HEK293T (cell line): ENCODE data around the gene BTBD17.

ENCODE experiments used
- CTCF ChIA-PET: fragments of 350-600 bp; formaldehyde crosslinking; extraction: SDS; loops from one replicate; lab custom pipeline; 2021; ENCODE audit warnings: antibody characterized with exemption, inconsistent platforms; lab: Yijun Ruan, JAX
- POLR2A ChIA-PET: fragments of 350-600 bp; formaldehyde crosslinking; extraction: SDS; loops from one replicate; lab custom pipeline; 2020; ENCODE audit warnings: antibody characterized with exemption, inconsistent platforms; lab: Yijun Ruan, JAX
- DNase-seq: peaks from one replicate; pipeline ENCODE4 v3.0.0; 2012; ENCODE audit warnings: mixed read lengths; ENCODE audit errors: extremely low spot score
- ARNT ChIP-seq: fragments of 450-650 bp; IDR thresholded peaks from 2 replicates; pipeline ENCODE4 v1.6.1; 2017; ENCODE audit warnings: mild to moderate bottlenecking
- BHLHE40 ChIP-seq: fragments of 450-650 bp; IDR thresholded peaks from 2 replicates; pipeline ENCODE4 v1.6.1; 2016; ENCODE audit warnings: mild to moderate bottlenecking, moderate library complexity, borderline replicate concordance
- CTBP1 ChIP-seq: fragments of 450-650 bp; IDR thresholded peaks from 2 replicates; pipeline ENCODE4 v1.6.1; 2016; ENCODE audit warnings: borderline replicate concordance
- ELF4 ChIP-seq: fragments of 450-650 bp; IDR thresholded peaks from 2 replicates; pipeline ENCODE4 v1.6.1; 2017; ENCODE audit warnings: antibody characterized with exemption
- FOXA1 ChIP-seq: fragments of 450-650 bp; IDR thresholded peaks from 2 replicates; pipeline ENCODE4 v1.6.1; 2016; ENCODE audit warnings: mild to moderate bottlenecking
- FOXK2 ChIP-seq: fragments of 450-650 bp; IDR thresholded peaks from 2 replicates; pipeline ENCODE4 v1.6.1; 2016; ENCODE audit warnings: mild to moderate bottlenecking
- FOXM1 ChIP-seq: fragments of 450-650 bp; IDR thresholded peaks from 2 replicates; pipeline ENCODE4 v1.6.1; 2017; ENCODE audit warnings: mild to moderate bottlenecking, borderline replicate concordance
- HDGF ChIP-seq: fragments of 450-650 bp; IDR thresholded peaks from 2 replicates; pipeline ENCODE4 v1.6.1; 2017; ENCODE audit warnings: antibody characterized with exemption, borderline replicate concordance
- L3MBTL2 ChIP-seq: fragments of 450-650 bp; conservative IDR thresholded peaks from 2 replicates; pipeline ENCODE4 v1.6.1; 2016; ENCODE audit warnings: mild to moderate bottlenecking
- LEF1 ChIP-seq: fragments of 450-650 bp; IDR thresholded peaks from 2 replicates; pipeline ENCODE4 v1.6.1; 2017; ENCODE audit warnings: mild to moderate bottlenecking, borderline replicate concordance
- NFRKB ChIP-seq: fragments of 450-650 bp; IDR thresholded peaks from 2 replicates; pipeline ENCODE4 v1.6.1; 2016; ENCODE audit warnings: mild to moderate bottlenecking, moderate library complexity
- PKNOX1 ChIP-seq: fragments of 450-650 bp; IDR thresholded peaks from 2 replicates; pipeline ENCODE4 v1.6.1; 2016
- SP1 ChIP-seq: fragments of 450-650 bp; IDR thresholded peaks from 2 replicates; pipeline ENCODE4 v1.6.1; 2017
- SUZ12 ChIP-seq: fragments of 450-650 bp; IDR thresholded peaks from 2 replicates; pipeline ENCODE4 v1.6.1; 2016; ENCODE audit warnings: mild to moderate bottlenecking
- TARDBP ChIP-seq: fragments of 450-650 bp; IDR thresholded peaks from 2 replicates; pipeline ENCODE4 v1.6.1; 2016
- ZNF384 ChIP-seq: fragments of 450-650 bp; IDR thresholded peaks from 2 replicates; pipeline ENCODE4 v1.6.1; 2016

BTBD17 gene

DNA sequence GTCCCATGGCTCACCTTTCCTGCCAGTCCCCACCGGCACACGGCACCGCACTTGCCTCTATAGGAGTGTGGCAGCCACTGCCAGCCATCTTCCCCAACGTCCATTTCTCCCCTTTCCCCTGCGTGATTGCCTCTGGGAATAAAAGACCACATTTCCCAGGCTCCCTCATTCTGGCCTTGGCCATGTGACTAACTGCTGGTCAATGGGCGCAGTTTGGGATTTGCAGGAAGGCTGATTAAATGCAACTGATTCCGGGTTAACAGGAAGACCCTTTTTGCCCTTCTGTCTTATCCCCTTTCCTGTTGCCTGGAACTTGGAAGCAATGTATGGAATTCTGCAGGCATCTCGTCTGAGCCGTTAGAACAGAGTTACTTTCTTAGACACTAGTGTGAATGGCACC lies 3.0 kb downstream of the BTBD17 start:
- TF ChIP-seq SP1 (no peak), CTBP1 (no peak), LEF1 (no peak), HDGF (no peak), BHLHE40 (no peak), FOXK2 (no peak), ELF4 (no peak), FOXA1 (no peak), FOXM1 (no peak), TARDBP (no peak), PKNOX1 (no peak), ARNT (no peak)
- CTCF ChIA-PET, result interaction anchor here (1.2 kb wide), 1 partner anchor 9 kb away, joined by 4 read pairs; the partner anchor contains the start of gene GPR142
- POLR2A ChIA-PET, result no interaction called here
- no peak for DNase-seq

DNA sequence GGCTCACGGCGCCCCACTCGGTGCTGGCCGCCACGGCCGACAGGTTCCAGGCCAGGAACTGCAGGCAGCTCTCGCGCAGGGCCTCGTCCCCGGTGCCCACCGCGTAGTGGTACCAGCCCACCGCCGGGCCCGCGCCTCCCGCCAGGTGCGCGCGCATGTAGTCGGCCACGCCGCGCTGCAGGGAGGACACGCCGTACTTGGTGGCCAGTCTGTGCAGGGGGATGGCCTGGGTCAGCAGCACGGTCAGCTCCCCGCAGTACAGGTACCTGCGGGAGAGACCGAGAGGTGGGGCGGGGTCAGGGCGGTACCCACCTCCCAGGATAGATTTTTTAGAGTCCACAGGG lies 4.2 kb downstream of the BTBD17 start:
- ChIA-PET POLR2A (no interaction called here), CTCF (no interaction called here)
- TF ChIP-seq ARNT, result no peak
- TF ChIP-seq LEF1, result no peak
- no peak for TF ChIP-seq FOXK2
- no peak for TF ChIP-seq SUZ12
- no peak for TF ChIP-seq ELF4
- TF ChIP-seq ZNF384, result no peak
- TF ChIP-seq L3MBTL2, result no peak
- TF ChIP-seq NFRKB, result no peak
- TF ChIP-seq FOXM1, result no peak
- no peak for TF ChIP-seq BHLHE40
- TF ChIP-seq FOXA1, result no peak
- no peak for TF ChIP-seq HDGF
- TF ChIP-seq SP1, result no peak
- TF ChIP-seq CTBP1, result no peak
- TF ChIP-seq TARDBP, result no peak
- TF ChIP-seq PKNOX1, result no peak
- DNase-seq, result no peak

DNA sequence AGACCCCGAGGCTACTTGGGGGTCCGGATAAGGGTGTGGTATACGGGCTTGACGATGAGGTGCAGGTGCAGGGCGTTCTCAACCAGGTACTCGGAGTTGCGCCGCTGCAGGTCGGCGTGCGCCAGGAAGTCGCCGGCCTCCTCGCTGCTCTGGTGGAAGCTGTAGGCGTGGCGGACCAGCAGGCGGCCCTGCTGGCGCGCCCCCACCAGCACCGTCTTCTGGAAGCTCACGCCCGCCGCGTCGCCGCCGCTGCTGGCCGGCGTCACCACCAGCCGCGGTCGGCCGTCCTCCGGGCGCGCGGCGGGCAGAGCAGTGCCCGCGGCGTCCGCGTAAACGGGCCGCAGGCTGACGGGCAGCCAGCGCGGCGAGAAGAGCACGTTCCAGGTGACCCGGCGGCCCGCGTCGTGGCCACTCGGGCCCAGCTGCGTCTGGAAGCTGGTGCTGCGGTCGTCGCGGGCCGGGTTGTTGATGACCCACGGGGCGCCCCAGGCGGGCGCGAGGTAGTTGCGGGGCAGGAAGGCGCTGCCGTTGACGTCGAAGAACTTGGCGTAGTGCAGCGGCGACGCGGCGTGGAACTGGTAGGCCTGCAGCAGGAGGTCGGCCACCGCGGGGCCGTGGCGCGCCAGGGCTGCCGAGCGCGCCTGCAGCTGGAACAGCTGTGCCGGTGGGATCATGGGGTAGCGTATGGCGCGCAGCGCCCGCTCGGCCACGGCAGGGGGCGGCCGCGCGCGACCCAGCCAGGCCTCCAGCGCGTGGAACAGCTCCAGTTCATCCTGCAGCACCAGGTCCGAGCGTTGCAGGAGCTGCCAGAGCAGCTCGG lies 4.8 kb downstream of the BTBD17 start:
- CTCF ChIA-PET, result no interaction called here
- POLR2A ChIA-PET, result no interaction called here
- TF ChIP-seq ARNT (no peak), NFRKB (no peak), FOXM1 (no peak), SUZ12 (no peak), BHLHE40 (no peak), TARDBP (no peak), PKNOX1 (no peak), ELF4 (no peak), CTBP1 (no peak), FOXA1 (no peak), FOXK2 (no peak), L3MBTL2 (no peak), HDGF (no peak), ZNF384 (no peak), SP1 (no peak), LEF1 (no peak)
- DNase-seq, result no peak

- CTCF ChIA-PET, result no interaction called here
- no peak for DNase-seq
- POLR2A ChIA-PET, result no interaction called here
- TF ChIP-seq HDGF (no peak), NFRKB (no peak)
These were observed 6.6 kb downstream of the BTBD17 start for GRCh38 chr17:74355065-74355464.

DNA sequence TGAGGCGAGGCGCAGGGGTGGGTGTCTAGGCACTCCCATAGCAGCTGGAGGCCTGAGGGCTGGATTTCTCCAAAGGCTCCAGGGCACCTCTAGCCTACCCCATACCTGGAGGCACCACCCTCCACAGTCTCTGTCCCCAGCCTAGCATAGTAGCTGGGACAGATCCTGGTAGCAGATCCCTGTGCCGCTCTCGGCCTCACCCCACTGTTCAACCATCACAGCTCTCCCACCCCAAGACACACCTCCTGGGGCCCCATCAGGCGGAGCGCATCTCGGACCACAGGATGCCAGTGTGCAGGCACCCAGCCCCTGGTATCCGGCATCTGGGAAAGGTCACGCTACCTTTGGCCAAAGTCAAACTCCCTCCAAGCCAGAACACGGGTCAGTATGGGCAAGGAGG lies 7.1 kb downstream of the BTBD17 start:
- POLR2A ChIA-PET, result no interaction called here
- TF ChIP-seq ELF4, result no peak
- no peak for TF ChIP-seq LEF1
- no peak for TF ChIP-seq BHLHE40
- TF ChIP-seq SUZ12, result no peak
- no peak for TF ChIP-seq FOXK2
- TF ChIP-seq FOXM1, result no peak
- no peak for TF ChIP-seq PKNOX1
- TF ChIP-seq HDGF, result no peak
- TF ChIP-seq TARDBP, result no peak
- TF ChIP-seq SP1, result no peak
- no peak for TF ChIP-seq CTBP1
- no peak for TF ChIP-seq FOXA1
- no peak for TF ChIP-seq ARNT
- no peak for TF ChIP-seq NFRKB
- TF ChIP-seq L3MBTL2, result no peak
- no peak for TF ChIP-seq ZNF384
- CTCF ChIA-PET, result no interaction called here
- no peak for DNase-seq

DNA sequence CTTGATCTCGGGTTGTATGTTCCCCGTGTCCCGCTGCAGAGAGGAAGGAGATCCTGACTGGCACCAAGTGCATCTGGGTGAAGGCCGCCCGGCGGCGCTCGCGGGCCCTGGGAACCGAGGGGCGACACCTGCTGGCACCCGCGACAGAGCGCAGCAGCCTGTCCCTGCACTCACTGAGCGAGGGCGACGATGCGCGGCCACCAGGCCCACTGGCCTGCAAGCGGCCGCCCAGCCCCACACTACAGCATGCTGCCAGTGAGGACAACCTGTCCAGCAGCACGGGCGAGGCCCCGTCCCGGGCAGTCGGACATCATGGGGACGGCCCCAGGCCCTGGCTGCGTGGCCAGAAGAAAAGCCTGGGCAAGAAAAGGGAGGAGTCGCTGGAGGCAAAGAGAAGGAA lies 7.5 kb downstream of the BTBD17 start:
- TF ChIP-seq PKNOX1, result no peak
- no peak for TF ChIP-seq L3MBTL2
- no peak for TF ChIP-seq BHLHE40
- TF ChIP-seq SP1, result no peak
- DNase-seq, result no peak
- POLR2A ChIA-PET, result no interaction called here
- CTCF ChIA-PET, result no interaction called here
